GM18861 (cell line): ENCODE measurements around the gene L1CAM.

Experiments
- ATAC-seq: cut with Tn5 transposase; IDR thresholded peaks from one replicate; pipeline ENCODE4 v1.9.1; 2021; ENCODE audit not compliant: unreplicated experiment

Gene L1CAM

GRCh38 chrX:153866302-153867019 is 19.5 kb downstream of the L1CAM start:
- ATAC-seq = no peak

GRCh38 chrX:153865685-153866084 is 20.3 kb downstream of the L1CAM start:
- ATAC-seq = no peak

GRCh38 chrX:153865321-153865580 is 20.7 kb downstream of the L1CAM start:
- ATAC-seq = no peak

- ATAC-seq = no peak
Measured at GRCh38 chrX:153864561-153865320, 21.2 kb downstream of the L1CAM start.

GRCh38 chrX:153864101-153864500 is 21.9 kb downstream of the L1CAM start:
- no peak for ATAC-seq

- ATAC-seq = no peak
Measured at GRCh38 chrX:153863251-153863991, 22.6 kb downstream of the L1CAM start.

- no peak for ATAC-seq
Measured at GRCh38 chrX:153862369-153863250, 23.4 kb downstream of the L1CAM start.

- no peak for ATAC-seq
Measured at GRCh38 chrX:153861733-153862310, 24.2 kb downstream of the L1CAM start.

GRCh38 chrX:153861151-153861550 is 24.8 kb downstream of the L1CAM start:
- no peak for ATAC-seq

GRCh38 chrX:153857348-153857903 is 28.5 kb downstream of the L1CAM start:
- ATAC-seq = no peak

GRCh38 chrX:153854702-153855101 is 31.3 kb downstream of the L1CAM start:
- no peak for ATAC-seq

GRCh38 chrX:153853902-153854267 is 32.1 kb downstream of the L1CAM start:
- no peak for ATAC-seq

- no peak for ATAC-seq
Measured at GRCh38 chrX:153853180-153853901, 32.6 kb downstream of the L1CAM start.

- no peak for ATAC-seq
Measured at GRCh38 chrX:153851981-153852380, 34.0 kb downstream of the L1CAM start.

- no peak for ATAC-seq
Measured at GRCh38 chrX:153848325-153848724, 37.6 kb downstream of the L1CAM start.

GRCh38 chrX:153845842-153846241 is 40.1 kb downstream of the L1CAM start:
- no peak for ATAC-seq

GRCh38 chrX:153845195-153845594 is 40.8 kb downstream of the L1CAM start:
- ATAC-seq = no peak

- no peak for ATAC-seq
Measured at GRCh38 chrX:153844509-153845082, 41.4 kb downstream of the L1CAM start.

- ATAC-seq = no peak
Measured at GRCh38 chrX:153836921-153837320, 49.1 kb downstream of the L1CAM start.
